Nephron (organoid): ENCODE results near the gene SLCO3A1.

Experiments
- H3K27ac Mint-ChIP-seq, 3 experiments: 2 replicates each; pipeline ENCODE4 v1.8.0; 2020; ENCODE audit warnings: mixed read lengths in 3 of 3, mild to moderate bottlenecking in 2 of 3, moderate library complexity in 1 of 3
- H3K27me3 Mint-ChIP-seq: 2 replicates; pipeline ENCODE4 v1.8.0; 2021; ENCODE audit warnings: low read depth, mild to moderate bottlenecking, moderate library complexity, mixed read lengths
- H3K36me3 Mint-ChIP-seq: 2 replicates; pipeline ENCODE4 v1.8.0; 2020; ENCODE audit warnings: low read depth, mixed read lengths
- H3K4me1 Mint-ChIP-seq: 2 replicates; pipeline ENCODE4 v1.8.0; 2020; ENCODE audit warnings: mixed read lengths
- H3K4me3 Mint-ChIP-seq, 3 experiments: 2 replicates each; pipeline ENCODE4 v1.8.0; 2020; ENCODE audit warnings: mild to moderate bottlenecking in 3 of 3, mixed read lengths in 3 of 3, moderate library complexity in 2 of 3
- H3K9me3 Mint-ChIP-seq: 2 replicates; pipeline ENCODE4 v1.8.0; 2020; ENCODE audit warnings: mixed read lengths
- TF ChIP-seq, protein P1 (sequence below), 3 experiments: fragments of 200-600 bp; sonication (generic); IDR thresholded peaks; one replicate each; pipeline ENCODE4 v1.5.0; 2021; ENCODE audit warnings: antibody characterized with exemption in 3 of 3; ENCODE audit not compliant: unreplicated experiment in 3 of 3

Gene SLCO3A1

GRCh38 chr15:91845720-91846119, 7.8 kb upstream of the SLCO3A1 start:
- Mint-ChIP-seq H3K4me1 (peaks cover 24% of the 10 kb centered on the region), H3K27ac (no peak overlapping the region), H3K9me3 (peaks cover 8% of the 10 kb centered on the region), H3K27me3 (peaks cover 18% of the 10 kb centered on the region), H3K36me3 (no peaks in the 10 kb centered on the region), H3K4me3 (no peak overlapping the region)
- TF ChIP-seq, protein P1, sequence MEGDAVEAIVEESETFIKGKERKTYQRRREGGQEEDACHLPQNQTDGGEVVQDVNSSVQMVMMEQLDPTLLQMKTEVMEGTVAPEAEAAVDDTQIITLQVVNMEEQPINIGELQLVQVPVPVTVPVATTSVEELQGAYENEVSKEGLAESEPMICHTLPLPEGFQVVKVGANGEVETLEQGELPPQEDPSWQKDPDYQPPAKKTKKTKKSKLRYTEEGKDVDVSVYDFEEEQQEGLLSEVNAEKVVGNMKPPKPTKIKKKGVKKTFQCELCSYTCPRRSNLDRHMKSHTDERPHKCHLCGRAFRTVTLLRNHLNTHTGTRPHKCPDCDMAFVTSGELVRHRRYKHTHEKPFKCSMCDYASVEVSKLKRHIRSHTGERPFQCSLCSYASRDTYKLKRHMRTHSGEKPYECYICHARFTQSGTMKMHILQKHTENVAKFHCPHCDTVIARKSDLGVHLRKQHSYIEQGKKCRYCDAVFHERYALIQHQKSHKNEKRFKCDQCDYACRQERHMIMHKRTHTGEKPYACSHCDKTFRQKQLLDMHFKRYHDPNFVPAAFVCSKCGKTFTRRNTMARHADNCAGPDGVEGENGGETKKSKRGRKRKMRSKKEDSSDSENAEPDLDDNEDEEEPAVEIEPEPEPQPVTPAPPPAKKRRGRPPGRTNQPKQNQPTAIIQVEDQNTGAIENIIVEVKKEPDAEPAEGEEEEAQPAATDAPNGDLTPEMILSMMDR (IDR thresholded peaks at IDR 0.05; ENCODE audit: unreplicated experiment in 3 of 3), result no peak

GRCh38 chr15:91849180-91849579, 4.3 kb upstream of the SLCO3A1 start:
- Mint-ChIP-seq H3K36me3 (no peaks in the 10 kb centered on the region), H3K27ac (no peak overlapping the region), H3K4me3 (no peak overlapping the region), H3K27me3 (peaks cover 28% of the 10 kb centered on the region), H3K4me1 (peaks cover 29% of the 10 kb centered on the region), H3K9me3 (no peaks in the 10 kb centered on the region)
- TF ChIP-seq, protein P1 (IDR thresholded peaks at IDR 0.05; ENCODE audit: unreplicated experiment in 3 of 3), result no peak

GRCh38 chr15:91849749-91850161, 3.8 kb upstream of the SLCO3A1 start:
- Mint-ChIP-seq H3K27ac (no peak overlapping the region), H3K27me3 (peaks cover 34% of the 10 kb centered on the region), H3K9me3 (no peaks in the 10 kb centered on the region), H3K36me3 (no peaks in the 10 kb centered on the region), H3K4me3 (peak overlapping the region; percentile 8 to 48 (median 40)), H3K4me1 (peaks cover 28% of the 10 kb centered on the region)
- TF ChIP-seq, protein P1 (IDR thresholded peaks at IDR 0.05; ENCODE audit: unreplicated experiment in 3 of 3), result peak; percentile 43 to 51 (median 45)

DNA sequence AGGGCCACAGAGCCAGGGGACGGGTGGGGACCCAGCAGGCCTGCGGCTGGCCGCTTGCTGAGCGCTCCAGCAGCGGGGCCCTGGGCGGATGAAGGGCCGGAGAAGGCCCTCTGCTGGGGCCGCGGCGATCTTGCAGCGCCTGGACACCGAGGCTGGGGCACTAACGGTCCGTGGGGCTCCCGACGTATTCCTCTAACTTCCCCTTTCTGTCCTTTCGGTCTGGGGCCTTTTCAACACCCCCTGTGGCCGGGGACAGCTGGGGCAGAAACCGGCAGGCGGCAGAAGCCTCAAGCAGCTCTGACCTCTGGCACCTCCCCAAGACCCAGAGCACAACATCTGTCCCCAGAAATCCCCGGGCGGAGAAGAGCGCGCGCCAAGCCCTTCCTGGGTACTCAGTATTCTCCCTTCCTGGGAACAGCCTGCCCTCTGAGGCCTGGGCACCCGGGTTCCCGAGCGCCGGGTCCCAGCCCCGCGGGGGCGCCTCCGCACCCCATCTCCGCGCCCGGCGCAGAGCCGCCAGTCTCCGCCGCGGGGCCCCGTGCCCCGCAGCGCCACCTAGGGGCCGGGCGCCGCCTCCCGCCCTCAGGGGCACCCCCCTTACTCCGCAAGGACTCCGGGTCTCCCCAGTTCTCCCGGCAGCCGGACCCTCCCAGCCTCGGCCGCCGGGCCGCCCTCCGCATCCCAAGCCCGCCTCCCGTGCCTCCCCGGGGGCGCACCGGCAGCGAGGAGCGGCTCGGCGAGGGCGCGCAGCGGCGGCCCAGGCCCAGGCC, 582 bp upstream of the SLCO3A1 start:
- Mint-ChIP-seq H3K4me3 (peak overlapping the region; percentile 84 to 90 (median 89)), H3K4me1 (peaks cover 42% of the 10 kb centered on the region), H3K27me3 (peaks cover 47% of the 10 kb centered on the region), H3K27ac (no peak overlapping the region), H3K36me3 (no peaks in the 10 kb centered on the region), H3K9me3 (no peaks in the 10 kb centered on the region)
- TF ChIP-seq, protein P1 (IDR thresholded peaks at IDR 0.05; ENCODE audit: unreplicated experiment in 3 of 3), result peak; percentile 66 to 74 (median 67)

- Mint-ChIP-seq H3K4me1 (peaks cover 42% of the 10 kb centered on the region), H3K9me3 (no peaks in the 10 kb centered on the region), H3K27ac (no peak overlapping the region), H3K36me3 (no peaks in the 10 kb centered on the region), H3K27me3 (peaks cover 51% of the 10 kb centered on the region), H3K4me3 (peak overlapping the region; percentile 82 to 92 (median 85))
- TF ChIP-seq, protein P1 (IDR thresholded peaks at IDR 0.05; ENCODE audit: unreplicated experiment in 3 of 3), result no peak
These were observed 585 bp downstream of the SLCO3A1 start for GRCh38 chr15:91853948-91854638.
